HAP-1 (cell line): ENCODE results near the gene POLR3E.

ENCODE experiments used
- DNase-seq, 2 experiments: peaks; one replicate each; pipeline ENCODE4 v3.0.0-alpha.2; 2016 to 2020; ENCODE audit warnings: low spot score in 2 of 2
- H3K27me3 ChIP-seq: fragments of 250-450 bp; sonication (Bioruptor Pico); 2 replicates; pipeline ENCODE4 v1.5.1; 2020; ENCODE audit warnings: low read depth, mild to moderate bottlenecking, moderate library complexity
- H3K36me3 ChIP-seq: fragments of 250-450 bp; sonication (Bioruptor Pico); replicated peaks from 2 replicates; pipeline ENCODE4 v1.5.1; 2020; ENCODE audit warnings: mild to moderate bottlenecking
- H3K4me1 ChIP-seq: fragments of 250-450 bp; sonication (Bioruptor Pico); 2 replicates; pipeline ENCODE4 v1.5.1; 2020; ENCODE audit warnings: mild to moderate bottlenecking
- H3K4me3 ChIP-seq: fragments of 250-450 bp; sonication (Bioruptor Pico); 2 replicates; pipeline ENCODE4 v1.5.1; 2020; ENCODE audit warnings: mild to moderate bottlenecking, moderate library complexity
- H3K9me3 ChIP-seq: fragments of 250-450 bp; sonication (Bioruptor Pico); 2 replicates; pipeline ENCODE4 v1.5.1; 2020; ENCODE audit warnings: mild to moderate bottlenecking, moderate library complexity
- in situ Hi-C: fragments of 300-500 bp; cut with MboI; formaldehyde crosslinking; loops from 3 replicates; pipeline ENCODE4 v1.14.3; 2020; ENCODE audit warnings: low sequenced_read_pairs, inconsistent platforms, mixed read lengths

The POLR3E gene, protein sequence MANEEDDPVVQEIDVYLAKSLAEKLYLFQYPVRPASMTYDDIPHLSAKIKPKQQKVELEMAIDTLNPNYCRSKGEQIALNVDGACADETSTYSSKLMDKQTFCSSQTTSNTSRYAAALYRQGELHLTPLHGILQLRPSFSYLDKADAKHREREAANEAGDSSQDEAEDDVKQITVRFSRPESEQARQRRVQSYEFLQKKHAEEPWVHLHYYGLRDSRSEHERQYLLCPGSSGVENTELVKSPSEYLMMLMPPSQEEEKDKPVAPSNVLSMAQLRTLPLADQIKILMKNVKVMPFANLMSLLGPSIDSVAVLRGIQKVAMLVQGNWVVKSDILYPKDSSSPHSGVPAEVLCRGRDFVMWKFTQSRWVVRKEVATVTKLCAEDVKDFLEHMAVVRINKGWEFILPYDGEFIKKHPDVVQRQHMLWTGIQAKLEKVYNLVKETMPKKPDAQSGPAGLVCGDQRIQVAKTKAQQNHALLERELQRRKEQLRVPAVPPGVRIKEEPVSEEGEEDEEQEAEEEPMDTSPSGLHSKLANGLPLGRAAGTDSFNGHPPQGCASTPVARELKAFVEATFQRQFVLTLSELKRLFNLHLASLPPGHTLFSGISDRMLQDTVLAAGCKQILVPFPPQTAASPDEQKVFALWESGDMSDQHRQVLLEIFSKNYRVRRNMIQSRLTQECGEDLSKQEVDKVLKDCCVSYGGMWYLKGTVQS

DNA sequence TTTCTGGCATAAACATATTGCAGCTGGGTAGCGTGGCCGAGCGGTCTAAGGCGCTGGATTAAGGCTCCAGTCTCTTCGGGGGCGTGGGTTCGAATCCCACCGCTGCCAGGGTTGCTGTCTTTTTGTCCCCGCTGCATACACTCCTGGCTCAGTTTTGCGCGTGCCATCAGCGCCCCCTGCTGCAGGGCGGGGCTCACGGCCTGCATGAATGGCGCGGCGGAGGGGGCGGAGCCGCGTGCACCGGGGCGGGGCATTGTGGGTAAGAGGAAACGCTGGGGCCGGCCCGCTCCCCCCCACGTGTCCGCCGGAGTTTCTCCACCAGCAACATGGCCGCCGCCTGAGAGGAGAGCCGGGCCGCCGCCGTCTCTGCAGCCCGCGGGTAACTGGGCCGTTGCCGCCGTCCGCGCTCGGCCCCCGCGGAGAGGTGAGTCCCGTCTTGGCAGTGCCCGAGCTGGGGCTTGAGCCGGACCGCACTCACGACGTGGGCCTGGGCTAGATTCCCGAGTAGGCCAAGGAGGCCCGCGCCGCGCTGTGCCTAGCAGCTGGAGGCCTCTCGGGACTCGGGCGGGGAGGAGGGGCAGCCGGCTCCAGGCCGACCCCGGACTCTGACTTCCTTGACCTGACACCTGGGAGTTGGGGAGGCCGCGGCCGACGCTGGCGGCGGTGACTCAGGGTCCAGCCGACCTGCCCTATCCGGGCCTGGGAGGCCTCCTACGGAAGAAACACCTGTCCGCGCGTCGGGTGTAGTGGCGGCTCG lies at the start of gene POLR3E:
Gene POLR3E, plus strand, starts transcription at position 296 of the 757 bp plus-strand sequence. CDS start 5,560 bp downstream, outside the sequence.
- Histone ChIP-seq H3K36me3 (peaks cover 24% of the 10 kb centered on the region), H3K4me3 (peak within 1 kb of the TSS; percentile 95), H3K9me3 (no peaks in the 10 kb centered on the region), H3K27me3 (no peaks in the 10 kb centered on the region), H3K4me1 (peaks cover 12% of the 10 kb centered on the region)
- DNase-seq = peak; percentile 90 to 99
- in situ Hi-C loops = no loop called here

- in situ Hi-C loops = no loop called here
- no peak for DNase-seq
- Histone ChIP-seq H3K4me3 (no peak overlapping the region), H3K9me3 (no peaks in the 10 kb centered on the region), H3K27me3 (no peaks in the 10 kb centered on the region), H3K4me1 (no peaks in the 10 kb centered on the region), H3K36me3 (peaks cover 45% of the 10 kb centered on the region)
Observed at GRCh38 chr16:22250522-22250921, 46.7 kb upstream of the POLR3E start.

DNA sequence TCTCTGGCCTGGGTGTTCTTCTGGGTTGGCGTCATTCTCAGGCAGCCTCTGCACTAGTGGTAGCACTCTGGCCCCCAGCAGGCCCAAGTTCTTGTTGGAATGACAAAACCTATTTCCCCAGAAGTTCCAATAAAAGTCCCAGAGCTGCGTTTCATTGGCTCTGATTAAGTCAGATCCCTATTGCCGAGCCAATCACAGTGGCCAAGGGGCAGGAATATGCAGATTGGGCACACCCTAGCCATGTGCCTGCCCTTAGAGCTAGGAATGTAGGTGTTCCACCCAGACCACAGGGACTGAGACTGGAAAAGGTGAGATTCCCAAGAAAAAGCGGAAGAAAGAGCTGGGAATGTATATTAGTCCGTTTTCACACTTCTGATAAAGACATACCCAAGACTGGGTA lies 44.9 kb upstream of the POLR3E start:
- in situ Hi-C loops = no loop called here

GRCh38 chr16:22253272-22253671 lies 43.9 kb upstream of the POLR3E start:
- H3K9me3 ChIP-seq = no peaks in the 10 kb centered on the region
- no peak overlapping the region for H3K4me3 ChIP-seq
- no peaks in the 10 kb centered on the region for H3K4me1 ChIP-seq
- H3K27me3 ChIP-seq = no peaks in the 10 kb centered on the region
- peaks cover 57% of the 10 kb centered on the region for H3K36me3 ChIP-seq
- in situ Hi-C loops = no loop called here
- no peak for DNase-seq

More for the DNA sequence above, 44.9 kb upstream of the POLR3E start:
- Histone ChIP-seq H3K4me3 (no peak overlapping the region), H3K36me3 (peaks cover 51% of the 10 kb centered on the region), H3K4me1 (no peaks in the 10 kb centered on the region), H3K9me3 (no peaks in the 10 kb centered on the region), H3K27me3 (no peaks in the 10 kb centered on the region)
- no peak for DNase-seq

DNA sequence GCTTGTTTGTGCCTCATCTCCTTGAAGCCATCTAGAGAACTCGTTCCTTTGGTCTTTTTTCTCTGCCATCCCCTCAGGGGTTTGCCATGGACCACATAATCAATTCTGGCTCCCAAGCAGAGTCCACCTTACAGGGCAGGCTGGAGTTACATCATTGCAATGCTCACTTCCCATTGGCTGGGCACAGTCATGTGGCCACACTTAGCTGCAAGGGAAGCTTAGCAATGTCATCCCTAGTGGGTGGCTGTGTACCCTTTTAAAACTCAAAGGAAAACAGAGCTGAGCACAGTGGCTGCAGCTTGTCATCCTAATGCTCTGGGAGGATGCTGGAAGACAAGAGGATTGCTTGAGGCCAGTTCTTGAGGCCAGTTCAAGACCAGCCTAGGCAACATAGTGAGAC lies 41.9 kb upstream of the POLR3E start:
- in situ Hi-C loops = no loop called here
- H3K4me1 ChIP-seq = no peaks in the 10 kb centered on the region
- DNase-seq = no peak
- H3K36me3 ChIP-seq = peaks cover 75% of the 10 kb centered on the region
- no peaks in the 10 kb centered on the region for H3K27me3 ChIP-seq
- no peak overlapping the region for H3K4me3 ChIP-seq
- no peaks in the 10 kb centered on the region for H3K9me3 ChIP-seq

- Histone ChIP-seq H3K9me3 (no peaks in the 10 kb centered on the region), H3K4me3 (no peak overlapping the region), H3K36me3 (peaks cover 78% of the 10 kb centered on the region), H3K4me1 (no peaks in the 10 kb centered on the region), H3K27me3 (no peaks in the 10 kb centered on the region)
- no peak for DNase-seq
- in situ Hi-C loops = no loop called here
Observed at GRCh38 chr16:22257440-22257839, 39.8 kb upstream of the POLR3E start.

- in situ Hi-C loops = no loop called here
- no peak for DNase-seq
- Histone ChIP-seq H3K9me3 (no peaks in the 10 kb centered on the region), H3K4me3 (no peak overlapping the region), H3K36me3 (peaks cover 60% of the 10 kb centered on the region), H3K27me3 (no peaks in the 10 kb centered on the region), H3K4me1 (no peaks in the 10 kb centered on the region)
Observed at GRCh38 chr16:22260490-22260889, 36.7 kb upstream of the POLR3E start.

- no peak for DNase-seq
- no peak overlapping the region for H3K4me3 ChIP-seq
- H3K36me3 ChIP-seq = peaks cover 51% of the 10 kb centered on the region
- no peaks in the 10 kb centered on the region for H3K4me1 ChIP-seq
- no peaks in the 10 kb centered on the region for H3K27me3 ChIP-seq
- H3K9me3 ChIP-seq = no peaks in the 10 kb centered on the region
- in situ Hi-C loops = no loop called here
Observed at GRCh38 chr16:22262460-22262859, 34.7 kb upstream of the POLR3E start.

- no peak for DNase-seq
- H3K4me3 ChIP-seq = no peak overlapping the region
- in situ Hi-C loops = no loop called here
- peaks cover 46% of the 10 kb centered on the region for H3K36me3 ChIP-seq
- no peaks in the 10 kb centered on the region for H3K9me3 ChIP-seq
- H3K4me1 ChIP-seq = no peaks in the 10 kb centered on the region
- no peaks in the 10 kb centered on the region for H3K27me3 ChIP-seq
Observed at GRCh38 chr16:22264786-22265185, 32.4 kb upstream of the POLR3E start.

DNA sequence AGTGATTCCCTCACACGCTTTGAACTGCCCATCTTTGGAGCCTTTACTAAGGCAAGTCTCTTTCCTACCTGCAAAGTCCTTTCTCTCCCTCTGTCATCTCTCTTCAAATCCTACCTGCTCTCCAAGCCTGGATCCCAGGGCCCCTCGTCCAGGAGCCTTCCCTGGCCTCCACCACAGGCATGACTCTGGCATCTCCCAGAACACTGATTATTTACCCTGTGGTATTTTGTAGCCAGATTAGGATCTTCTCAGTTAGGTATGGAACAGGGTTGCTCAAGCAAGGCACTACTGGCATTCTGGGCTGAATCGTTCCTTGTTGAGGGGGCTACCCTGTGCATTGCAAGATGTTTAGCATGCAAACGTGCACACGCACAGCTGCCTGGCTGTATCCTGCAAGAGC lies 31.9 kb upstream of the POLR3E start:
- H3K9me3 ChIP-seq = no peaks in the 10 kb centered on the region
- H3K36me3 ChIP-seq = peaks cover 42% of the 10 kb centered on the region
- H3K4me3 ChIP-seq = no peak overlapping the region
- H3K4me1 ChIP-seq = no peaks in the 10 kb centered on the region
- H3K27me3 ChIP-seq = no peaks in the 10 kb centered on the region
- DNase-seq = no peak
- in situ Hi-C loops = no loop called here

DNA sequence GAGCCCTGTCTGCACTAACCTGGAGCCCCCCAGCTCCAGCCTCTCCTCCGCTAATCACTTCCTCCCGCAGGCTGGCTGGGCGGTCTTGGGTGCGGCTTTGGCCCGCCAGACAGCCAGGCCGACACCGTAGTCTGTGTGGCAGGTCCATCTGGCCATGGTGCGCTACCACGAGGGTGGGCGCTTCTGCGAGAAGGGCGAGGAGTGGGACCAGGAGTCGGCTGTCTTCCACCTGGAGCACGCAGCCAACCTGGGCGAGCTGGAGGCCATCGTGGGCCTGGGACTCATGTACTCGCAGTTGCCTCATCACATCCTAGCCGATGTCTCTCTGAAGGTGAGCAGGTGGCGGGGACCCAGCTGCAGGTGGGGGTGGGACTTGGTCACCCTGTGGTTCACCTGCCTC lies 30.7 kb upstream of the POLR3E start:
- Histone ChIP-seq H3K9me3 (no peaks in the 10 kb centered on the region), H3K4me3 (no peak overlapping the region), H3K36me3 (peaks cover 36% of the 10 kb centered on the region), H3K27me3 (no peaks in the 10 kb centered on the region), H3K4me1 (no peaks in the 10 kb centered on the region)
- no peak for DNase-seq
- in situ Hi-C loops = no loop called here

GRCh38 chr16:22267764-22268163 lies 29.4 kb upstream of the POLR3E start:
- no peaks in the 10 kb centered on the region for H3K9me3 ChIP-seq
- in situ Hi-C loops = no loop called here
- DNase-seq = no peak
- H3K36me3 ChIP-seq = peaks cover 39% of the 10 kb centered on the region
- no peaks in the 10 kb centered on the region for H3K27me3 ChIP-seq
- H3K4me1 ChIP-seq = no peaks in the 10 kb centered on the region
- H3K4me3 ChIP-seq = no peak overlapping the region

DNA sequence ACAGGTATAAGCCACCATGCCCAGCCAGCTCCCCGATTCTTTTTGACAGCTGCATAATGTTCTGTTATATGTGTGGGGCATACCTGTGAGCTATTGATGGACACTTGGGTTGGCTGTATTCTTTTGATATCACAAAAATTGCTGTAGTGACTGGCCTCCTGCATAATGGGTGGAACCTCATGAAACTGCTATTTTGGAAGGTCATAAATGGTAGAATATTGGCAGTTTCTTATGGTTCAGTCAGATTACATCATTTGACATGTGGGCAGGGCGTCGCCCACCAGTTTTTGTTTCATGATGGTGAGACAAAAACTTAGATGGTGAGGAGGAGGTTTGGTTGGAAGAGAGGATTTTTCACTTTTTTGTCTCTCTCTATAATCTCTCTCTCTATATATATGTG lies 26.7 kb upstream of the POLR3E start:
- Histone ChIP-seq H3K27me3 (no peaks in the 10 kb centered on the region), H3K36me3 (peaks cover 60% of the 10 kb centered on the region), H3K9me3 (no peaks in the 10 kb centered on the region), H3K4me1 (no peaks in the 10 kb centered on the region), H3K4me3 (no peak overlapping the region)
- no peak for DNase-seq
- in situ Hi-C loops = no loop called here
